Measurements from ENCODE around the gene MPLKIP.
A peak's percentile ranks its signal among the peaks of the same experiment; 100 is the strongest.

GRCh38 chr7:40093631-40094350 lies 40.6 kb downstream of the MPLKIP start:
- TF ChIP-seq CTCF (IDR thresholded peaks at IDR 0.05; ENCODE audit: low read depth, low read length, missing input control) (no peak), RAD21 (IDR thresholded peaks at IDR 0.05) (no peak), HNF4A (conservative IDR thresholded peaks at IDR 0.05) (peak; percentile 11 to 13), YY1 (IDR thresholded peaks at IDR 0.05) (no peak), REST (IDR thresholded peaks at IDR 0.05) (no peak), MAX (IDR thresholded peaks at IDR 0.05) (no peak), SP1 (IDR thresholded peaks at IDR 0.05) (no peak), ZBTB33 (IDR thresholded peaks at IDR 0.05) (no peak), JUND (IDR thresholded peaks at IDR 0.05) (peak; percentile 57 to 61), FOXA2 (IDR thresholded peaks at IDR 0.05) (no peak), ATF3 (IDR thresholded peaks at IDR 0.05) (no peak), TAF1 (conservative IDR thresholded peaks at IDR 0.05) (no peak), FOXA1 (IDR thresholded peaks at IDR 0.05) (no peak)
